Glomerular visceral epithelial cell (primary cell): ENCODE data around the gene PDE4A.

ENCODE experiments used
- DNase-seq: peaks from one replicate; pipeline ENCODE4 v3.0.0-alpha.2; 2016; ENCODE audit errors: extremely low spot score

Gene PDE4A

GRCh38 chr19:10510301-10510802 is 90.0 kb downstream of the PDE4A start:
- DNase-seq, result no peak

DNA sequence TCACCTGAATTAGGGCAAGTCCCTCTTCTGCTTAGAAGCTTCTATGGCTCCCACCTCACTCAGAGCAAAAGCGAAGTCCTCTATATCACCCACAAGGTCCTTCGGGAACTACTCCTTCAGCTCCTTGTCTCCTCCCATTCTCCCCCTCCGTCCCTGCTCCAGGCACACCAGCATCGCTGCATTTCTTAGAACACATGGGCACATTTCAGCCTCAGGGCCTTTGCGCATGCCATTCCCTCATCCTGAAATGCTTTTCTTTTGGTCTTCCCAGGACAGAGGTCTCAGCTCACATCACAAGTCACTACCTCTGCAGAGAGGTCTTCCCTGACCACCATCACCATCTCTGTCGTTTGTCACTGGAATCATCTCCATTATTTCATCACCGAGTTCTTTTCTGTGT is 92.9 kb downstream of the PDE4A start:
- no peak for DNase-seq

- DNase-seq, result no peak
These were observed 94.1 kb downstream of the PDE4A start for GRCh38 chr19:10514211-10515145.

GRCh38 chr19:10516064-10516385 is 95.7 kb downstream of the PDE4A start:
- DNase-seq, result no peak

- DNase-seq, result no peak
These were observed 96.4 kb downstream of the PDE4A start for GRCh38 chr19:10516671-10517286.

DNA sequence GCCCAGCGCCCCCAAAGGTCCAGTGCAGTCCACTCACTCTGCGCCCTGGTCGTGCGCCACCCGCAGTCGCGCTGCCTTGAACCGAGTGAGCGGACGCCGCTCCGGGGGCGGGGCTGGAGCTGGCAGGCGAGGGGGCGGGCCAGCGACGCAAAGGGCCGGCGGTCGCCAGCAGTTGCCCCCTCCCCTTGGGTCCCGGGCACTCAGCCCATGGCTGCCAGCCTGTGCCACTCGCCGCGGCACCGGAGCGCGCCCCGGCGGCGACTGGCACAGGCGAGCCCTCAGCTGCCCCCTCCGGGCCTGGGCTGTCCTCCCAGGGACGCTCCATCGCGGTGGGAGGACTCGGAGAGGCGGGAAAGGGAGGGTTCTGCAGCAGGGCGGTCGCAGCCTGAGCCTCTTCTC is 97.0 kb downstream of the PDE4A start, which contains the start of gene S1PR5:
Gene S1PR5 (minus strand): TSS at position 87 of the 399 bp plus-strand sequence. CDS start 2,436 bp downstream, outside the sequence.
- no peak for DNase-seq

DNA sequence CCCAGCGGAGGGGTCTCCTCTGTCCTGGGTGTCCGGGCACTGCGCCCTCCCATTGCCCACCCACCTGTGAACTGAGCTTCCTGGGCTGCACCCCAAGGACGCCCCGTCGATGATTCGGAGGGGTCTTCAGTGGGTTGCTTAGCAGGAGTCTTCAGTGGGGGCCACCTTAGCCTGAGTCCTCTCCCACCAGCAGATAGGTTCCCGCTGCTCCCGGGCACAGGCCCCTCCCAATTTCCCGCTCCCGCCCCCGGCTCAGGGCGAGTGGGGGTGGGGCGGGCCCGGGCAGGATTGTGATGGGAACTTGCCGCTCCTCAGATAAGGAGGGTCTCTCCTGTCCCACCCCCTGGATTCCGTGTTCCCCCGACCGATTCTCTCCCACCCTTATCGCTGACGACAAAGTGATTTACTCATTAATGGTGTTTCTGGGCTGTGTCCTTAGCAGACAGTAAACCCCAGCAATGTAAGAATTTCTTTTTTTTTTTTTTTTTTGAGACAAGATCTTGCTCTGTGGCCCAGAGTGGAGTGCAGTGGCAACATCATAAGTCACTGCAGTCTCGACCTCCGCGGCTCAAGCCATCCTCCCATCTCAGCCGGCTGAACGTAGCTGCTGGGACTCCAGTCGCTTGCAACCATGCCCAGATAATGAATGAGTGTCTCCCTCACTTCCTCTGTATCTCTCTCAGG is 97.6 kb downstream of the PDE4A start:
- no peak for DNase-seq

DNA sequence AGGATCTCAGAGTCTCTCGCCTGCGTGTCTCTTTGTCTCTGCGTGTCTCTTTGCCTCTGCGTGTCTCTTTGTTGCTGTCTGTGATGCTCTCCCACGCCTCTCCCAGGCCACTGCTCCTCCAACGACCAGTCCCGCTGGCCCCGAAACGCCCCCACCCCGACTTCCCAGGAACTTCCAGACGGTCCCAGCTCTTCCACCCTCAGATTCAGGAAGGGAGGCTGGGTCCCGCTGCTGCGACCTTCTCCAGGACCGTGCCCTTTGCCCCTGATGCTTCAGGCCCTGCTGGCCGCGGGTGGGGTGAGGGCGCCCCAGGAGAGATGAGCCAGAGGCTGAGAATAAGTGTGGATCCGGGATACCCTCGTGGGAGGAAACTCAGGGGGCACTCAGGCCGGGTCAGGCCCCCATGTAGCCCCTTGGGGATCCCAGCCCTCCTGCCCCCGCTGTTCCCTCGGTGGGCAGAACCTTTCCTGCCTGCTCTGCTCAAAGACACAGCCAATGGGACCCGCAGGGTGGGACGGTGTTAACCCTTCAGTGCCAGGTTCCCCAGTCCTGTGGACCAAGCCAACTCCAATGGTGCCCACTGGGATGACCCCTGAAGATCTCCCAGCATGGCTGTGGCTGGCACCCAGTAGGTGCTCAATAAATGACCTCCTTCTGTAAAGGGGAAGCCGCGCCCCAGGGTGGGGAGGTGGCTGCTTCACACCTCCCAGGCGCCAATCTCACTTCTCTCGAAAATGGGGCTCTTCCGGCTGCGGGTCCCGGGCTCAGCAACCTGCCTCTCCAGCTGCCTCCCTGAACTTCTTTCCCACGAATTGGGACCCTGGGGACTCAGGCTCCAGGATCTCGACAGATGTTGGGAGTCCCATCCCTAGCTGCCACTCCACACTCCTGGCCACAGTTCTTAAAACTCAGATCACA is 98.4 kb downstream of the PDE4A start:
- DNase-seq, result no peak
